HCT116 (cell line): ENCODE measurements around the gene NPAP1.
"Not testable (repeated sequence)": the region's sequence is repeated elsewhere in the genome, so short reads cannot be mapped to it uniquely, and the experiment has no call there.

Experiments
- POLR2A ChIP-seq: IDR thresholded peaks from 2 replicates; pipeline ENCODE4 v1.7.0; 2011; ENCODE audit warnings: borderline replicate concordance; ENCODE audit not compliant: insufficient read depth, insufficient read length; ENCODE audit errors: extremely low read depth
- SIN3A ChIP-seq: IDR thresholded peaks from 2 replicates; pipeline ENCODE4 v1.6.1; 2012; ENCODE audit warnings: low read depth
- ZNF274 ChIP-seq: fragments of 200-500 bp; sonication (Bioruptor generic); IDR thresholded peaks from 2 replicates; pipeline ENCODE4 v1.6.1; 2014; ENCODE audit warnings: mild to moderate bottlenecking, low read depth, low read length, inconsistent platforms
- TF ChIP-seq, protein P1 (sequence below), 3 experiments: fragments of 200-600 bp in 1 of 3; sonication (generic) in 1 of 3; IDR thresholded peaks in 2 of 3; conservative IDR thresholded peaks in 1 of 3; 2 replicates each; pipeline ENCODE4 v1.5.1; 2012 to 2017; ENCODE audit warnings: low read depth in 2 of 3, low read length in 2 of 3, antibody characterized with exemption in 1 of 3, borderline replicate concordance in 1 of 3, control low read depth in 1 of 3, mild to moderate bottlenecking in 1 of 3, mixed read lengths in 1 of 3, mixed run types in 1 of 3, moderate library complexity in 1 of 3; ENCODE audit not compliant: insufficient read depth in 1 of 3
- TF ChIP-seq, protein P2 (sequence below): IDR thresholded peaks from 2 replicates; pipeline ENCODE4 v1.6.1; 2011; ENCODE audit warnings: mild to moderate bottlenecking, low read length, moderate library complexity; ENCODE audit not compliant: insufficient replicate concordance; ENCODE audit errors: extremely low read depth

DNA sequence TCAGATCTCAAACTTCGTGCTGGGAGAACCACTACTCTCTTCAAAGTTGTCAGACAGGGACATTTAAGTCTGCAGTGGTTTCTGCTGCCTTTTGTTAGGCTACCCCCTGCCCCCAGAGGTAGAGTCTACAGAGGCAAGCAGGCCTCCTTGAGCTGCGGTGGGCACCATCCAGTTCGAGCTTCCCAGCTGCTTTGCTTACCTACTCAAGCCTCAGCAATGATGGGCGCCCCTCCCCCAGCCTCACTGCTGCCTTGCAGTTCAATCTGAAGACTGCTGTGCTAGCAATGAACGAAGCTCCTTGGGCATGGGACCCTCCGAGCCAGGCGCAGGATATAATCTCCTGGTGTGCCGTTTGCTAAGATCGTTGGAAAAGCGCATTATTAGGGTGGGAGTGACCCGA lies 36.2 kb upstream of the NPAP1 start:
- TF ChIP-seq, protein P1, sequence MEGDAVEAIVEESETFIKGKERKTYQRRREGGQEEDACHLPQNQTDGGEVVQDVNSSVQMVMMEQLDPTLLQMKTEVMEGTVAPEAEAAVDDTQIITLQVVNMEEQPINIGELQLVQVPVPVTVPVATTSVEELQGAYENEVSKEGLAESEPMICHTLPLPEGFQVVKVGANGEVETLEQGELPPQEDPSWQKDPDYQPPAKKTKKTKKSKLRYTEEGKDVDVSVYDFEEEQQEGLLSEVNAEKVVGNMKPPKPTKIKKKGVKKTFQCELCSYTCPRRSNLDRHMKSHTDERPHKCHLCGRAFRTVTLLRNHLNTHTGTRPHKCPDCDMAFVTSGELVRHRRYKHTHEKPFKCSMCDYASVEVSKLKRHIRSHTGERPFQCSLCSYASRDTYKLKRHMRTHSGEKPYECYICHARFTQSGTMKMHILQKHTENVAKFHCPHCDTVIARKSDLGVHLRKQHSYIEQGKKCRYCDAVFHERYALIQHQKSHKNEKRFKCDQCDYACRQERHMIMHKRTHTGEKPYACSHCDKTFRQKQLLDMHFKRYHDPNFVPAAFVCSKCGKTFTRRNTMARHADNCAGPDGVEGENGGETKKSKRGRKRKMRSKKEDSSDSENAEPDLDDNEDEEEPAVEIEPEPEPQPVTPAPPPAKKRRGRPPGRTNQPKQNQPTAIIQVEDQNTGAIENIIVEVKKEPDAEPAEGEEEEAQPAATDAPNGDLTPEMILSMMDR (IDR thresholded peaks at IDR 0.05 in 2 of 3, conservative IDR thresholded peaks at IDR 0.05 in 1 of 3; ENCODE audit: borderline replicate concordance in 1 of 3, insufficient read depth in 1 of 3, low read depth in 2 of 3, low read length in 2 of 3): not testable (repeated sequence)
- not testable (repeated sequence) for TF ChIP-seq ZNF274, POLR2A, SIN3A
- TF ChIP-seq, protein P2, sequence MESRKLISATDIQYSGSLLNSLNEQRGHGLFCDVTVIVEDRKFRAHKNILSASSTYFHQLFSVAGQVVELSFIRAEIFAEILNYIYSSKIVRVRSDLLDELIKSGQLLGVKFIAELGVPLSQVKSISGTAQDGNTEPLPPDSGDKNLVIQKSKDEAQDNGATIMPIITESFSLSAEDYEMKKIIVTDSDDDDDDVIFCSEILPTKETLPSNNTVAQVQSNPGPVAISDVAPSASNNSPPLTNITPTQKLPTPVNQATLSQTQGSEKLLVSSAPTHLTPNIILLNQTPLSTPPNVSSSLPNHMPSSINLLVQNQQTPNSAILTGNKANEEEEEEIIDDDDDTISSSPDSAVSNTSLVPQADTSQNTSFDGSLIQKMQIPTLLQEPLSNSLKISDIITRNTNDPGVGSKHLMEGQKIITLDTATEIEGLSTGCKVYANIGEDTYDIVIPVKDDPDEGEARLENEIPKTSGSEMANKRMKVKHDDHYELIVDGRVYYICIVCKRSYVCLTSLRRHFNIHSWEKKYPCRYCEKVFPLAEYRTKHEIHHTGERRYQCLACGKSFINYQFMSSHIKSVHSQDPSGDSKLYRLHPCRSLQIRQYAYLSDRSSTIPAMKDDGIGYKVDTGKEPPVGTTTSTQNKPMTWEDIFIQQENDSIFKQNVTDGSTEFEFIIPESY: not testable (repeated sequence)
